ENCODE data around the gene CERT1.

CERT1 gene

DNA sequence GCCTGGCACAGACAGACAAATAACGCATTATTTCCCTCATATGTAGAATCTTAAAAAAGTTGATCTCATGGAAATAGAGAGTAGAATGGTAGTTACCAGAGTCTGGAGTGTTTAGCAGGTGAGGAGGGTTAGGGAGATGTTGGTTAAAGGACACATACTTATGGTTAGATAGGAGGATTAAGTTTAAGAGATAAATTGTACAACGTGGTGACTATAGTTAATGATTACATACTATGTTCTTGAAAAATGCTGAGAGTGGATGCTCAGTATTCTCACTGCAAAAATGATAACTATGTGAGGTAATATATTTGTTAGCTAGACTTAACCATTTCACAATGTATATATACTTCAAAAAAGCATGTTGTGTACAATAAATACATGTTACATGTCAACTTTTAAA, 38.0 kb downstream of the CERT1 start:
- DNase-seq (ENCODE audit: low spot score): no peak

DNA sequence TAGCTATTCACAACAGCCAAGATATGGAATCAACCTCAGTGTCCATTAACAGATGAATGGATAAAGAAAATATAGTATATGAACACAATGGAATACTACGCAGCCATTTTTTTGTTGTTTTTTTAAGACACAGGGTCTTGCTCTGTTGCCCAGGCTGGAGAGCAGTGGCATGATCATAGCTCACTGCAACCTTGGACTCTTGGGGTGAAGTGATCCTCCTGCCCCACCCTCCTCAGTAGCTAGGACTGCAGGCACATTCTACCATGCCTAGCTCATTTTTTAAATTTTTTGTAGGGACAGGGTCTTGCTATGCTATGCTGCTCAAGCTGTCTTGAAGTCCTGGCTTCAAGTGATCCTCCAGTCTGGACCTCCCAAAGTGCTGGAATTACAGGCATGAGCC, 38.5 kb downstream of the CERT1 start:
- DNase-seq (ENCODE audit: low spot score): no peak

DNA sequence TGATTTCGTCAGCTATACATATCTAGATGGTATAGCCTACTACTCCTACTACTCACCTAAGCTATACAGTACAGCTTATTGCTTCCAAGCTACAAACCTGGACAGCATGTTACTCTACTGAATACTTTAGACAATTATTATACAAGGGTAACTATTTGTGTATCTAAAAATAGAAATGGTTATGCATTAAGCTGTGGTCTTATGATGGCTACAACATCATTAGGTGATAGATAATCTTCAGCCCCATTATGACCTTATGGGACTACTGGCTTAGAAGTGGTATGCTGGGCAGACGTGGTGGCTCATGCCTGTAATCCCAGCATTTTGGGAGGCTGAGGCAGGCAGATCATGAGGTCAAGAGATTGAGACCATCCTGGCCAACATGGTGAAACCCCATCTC, 40.2 kb downstream of the CERT1 start:
- DNase-seq (ENCODE audit: low spot score): no peak

DNA sequence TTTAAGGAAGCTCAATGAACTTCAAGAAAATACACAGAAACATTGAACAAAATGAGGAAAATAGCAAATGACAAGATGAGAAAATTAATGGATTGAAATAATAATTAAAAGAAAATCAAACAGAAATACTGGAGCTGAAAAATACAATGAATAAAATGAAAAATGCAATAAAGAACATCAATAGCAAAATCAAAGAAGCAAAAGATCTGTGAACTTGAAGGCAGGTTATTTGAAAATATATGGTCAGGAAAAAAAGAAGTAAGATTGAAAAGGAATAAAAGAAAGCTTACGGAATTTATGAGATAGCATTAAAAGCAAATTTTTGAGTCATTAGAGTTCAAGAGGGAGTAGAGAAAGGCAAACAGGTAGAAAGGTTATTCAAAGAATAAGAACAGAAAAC, 42.4 kb downstream of the CERT1 start:
- no peak for DNase-seq (ENCODE audit: low spot score)

DNA sequence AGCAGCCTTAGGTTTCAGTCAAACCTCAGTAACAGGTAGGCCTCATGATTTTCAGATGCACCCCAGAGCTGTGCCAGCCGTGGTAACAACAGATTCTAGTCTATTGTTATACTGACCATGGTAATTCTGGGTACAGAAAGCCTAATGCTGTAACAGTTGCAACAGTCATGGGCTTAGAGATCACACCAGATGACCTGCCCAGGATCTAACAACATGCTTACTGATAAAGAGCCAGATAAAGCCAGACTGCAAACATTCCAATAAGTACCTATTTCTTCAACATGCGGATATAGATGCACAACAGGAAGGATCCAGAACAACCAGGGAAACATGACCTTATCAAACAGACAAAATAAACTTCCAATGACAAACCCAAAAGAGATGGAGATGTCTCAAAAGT, 42.8 kb downstream of the CERT1 start:
- no peak for DNase-seq (ENCODE audit: low spot score)

DNA sequence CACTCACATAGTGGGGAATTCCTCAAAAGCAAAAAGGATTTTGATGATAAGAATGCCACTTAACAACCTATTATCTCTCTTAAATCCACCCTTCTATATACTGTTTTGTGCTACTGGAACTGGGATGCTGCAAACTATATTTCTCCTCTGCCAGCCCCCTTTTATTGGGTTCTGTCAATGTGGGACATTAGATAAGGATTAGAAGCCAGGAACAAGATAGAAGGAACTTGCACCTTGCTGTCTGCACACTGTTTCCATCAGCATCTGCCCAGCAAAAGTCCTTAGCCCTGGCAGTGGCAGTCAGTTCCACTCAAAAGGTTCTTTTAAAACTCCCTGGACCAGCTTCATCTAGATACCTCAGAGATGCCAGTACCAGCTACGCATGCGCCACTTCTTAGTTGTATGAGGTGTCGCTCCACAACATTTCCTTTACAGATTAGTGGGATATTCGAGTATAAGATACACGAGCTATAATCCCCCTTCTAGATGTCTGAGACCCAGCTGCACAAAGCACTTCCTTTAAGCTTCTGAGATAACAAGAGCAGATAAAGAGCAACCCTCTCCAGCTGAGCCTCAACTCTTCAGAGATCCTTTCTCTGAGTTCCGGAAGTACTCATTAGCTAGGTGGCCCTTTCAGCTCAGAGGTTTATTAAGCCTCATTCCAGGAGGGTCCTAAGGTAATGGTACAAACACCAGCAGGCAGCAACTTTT, 45.3 kb downstream of the CERT1 start:
- DNase-seq (ENCODE audit: low spot score): no peak

DNA sequence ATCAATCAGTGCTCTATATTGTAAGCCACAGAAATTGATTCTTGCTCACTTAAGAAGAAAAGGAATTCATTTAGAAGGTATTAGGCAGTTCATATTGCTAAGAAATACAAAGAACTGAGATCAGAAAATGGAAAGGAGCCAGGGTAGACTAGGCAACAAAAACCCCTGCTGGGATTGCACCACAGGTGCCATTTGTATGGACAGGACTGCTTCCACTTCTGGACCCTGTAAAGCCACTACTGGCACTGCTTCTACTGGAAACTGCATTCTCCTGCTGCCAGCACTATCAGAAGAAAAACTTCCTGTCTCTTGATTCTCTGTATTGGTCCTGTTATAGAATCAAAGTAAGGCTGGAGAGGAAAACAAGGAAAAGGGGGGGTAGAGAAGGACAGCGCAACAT, 45.9 kb downstream of the CERT1 start:
- DNase-seq (ENCODE audit: low spot score): no peak

DNA sequence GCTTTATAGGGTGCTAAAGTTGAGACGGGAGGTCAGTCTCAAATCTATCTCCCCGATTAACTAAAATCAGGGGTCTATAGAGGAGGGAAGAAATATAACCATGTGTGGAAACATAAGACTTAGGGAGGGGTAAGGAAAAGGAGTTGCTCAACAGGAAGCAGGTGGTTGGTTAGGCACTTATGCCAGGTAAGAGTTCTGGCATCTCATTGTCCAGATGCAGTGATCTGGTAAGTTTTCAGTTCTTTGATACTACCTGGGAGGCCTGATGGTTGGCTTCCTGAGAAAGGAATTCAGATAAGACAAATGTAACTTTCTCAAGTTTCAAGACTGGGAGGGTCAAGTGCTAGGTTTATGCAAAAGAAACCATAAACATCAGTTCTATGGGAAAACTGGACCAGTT, 47.7 kb downstream of the CERT1 start:
- no peak for DNase-seq (ENCODE audit: low spot score)

DNA sequence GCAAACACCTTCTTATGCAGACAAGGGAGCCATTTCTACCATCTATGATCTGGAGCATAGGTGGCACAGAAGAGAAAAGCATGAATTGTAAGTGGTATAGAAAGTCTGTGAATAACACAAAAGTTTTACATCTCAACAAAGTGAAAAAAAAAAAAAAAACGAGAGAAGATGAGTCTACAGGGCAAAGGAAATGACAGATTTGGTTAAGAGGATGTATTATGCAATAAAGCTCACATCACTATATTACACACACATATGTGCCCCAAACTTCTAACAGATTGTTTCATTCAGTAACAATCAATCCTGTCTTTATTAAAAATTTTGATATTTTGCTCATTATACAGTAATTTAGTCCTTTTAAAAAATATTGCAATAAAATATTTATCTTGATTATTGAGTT, 49.8 kb downstream of the CERT1 start:
- peak; percentile 19 for DNase-seq (ENCODE audit: low spot score)

DNA sequence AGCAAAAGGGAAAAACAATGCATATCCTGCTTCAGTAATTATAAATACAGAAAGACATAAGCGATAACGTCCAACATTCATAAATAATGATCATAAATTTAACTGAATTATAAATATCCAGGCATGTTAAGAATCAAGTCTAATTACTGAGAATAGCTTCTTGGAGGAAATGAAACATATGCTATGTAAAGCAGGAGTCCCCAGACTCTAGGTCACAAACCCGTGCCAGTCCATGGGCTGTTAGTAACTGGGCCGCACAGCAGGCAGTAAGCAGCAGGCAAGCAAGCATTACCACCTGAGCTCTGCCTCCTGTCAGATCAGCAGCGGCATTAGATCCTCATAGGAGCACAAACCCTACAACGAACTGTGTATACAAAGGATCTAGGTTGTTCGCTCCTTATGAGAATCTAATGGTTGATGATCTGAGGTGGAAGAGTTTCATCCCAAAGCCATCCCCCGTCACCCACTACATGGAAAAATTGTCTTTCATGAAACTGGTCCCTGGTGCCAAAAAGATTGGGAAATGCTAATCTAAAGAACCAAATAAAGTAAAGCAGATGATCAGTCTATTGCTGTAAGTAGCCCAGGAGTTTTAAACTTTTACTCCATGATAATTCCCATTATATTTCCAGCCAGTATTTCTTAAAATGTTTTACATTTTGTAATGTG, 50.4 kb downstream of the CERT1 start:
- no peak for DNase-seq (ENCODE audit: low spot score)

DNA sequence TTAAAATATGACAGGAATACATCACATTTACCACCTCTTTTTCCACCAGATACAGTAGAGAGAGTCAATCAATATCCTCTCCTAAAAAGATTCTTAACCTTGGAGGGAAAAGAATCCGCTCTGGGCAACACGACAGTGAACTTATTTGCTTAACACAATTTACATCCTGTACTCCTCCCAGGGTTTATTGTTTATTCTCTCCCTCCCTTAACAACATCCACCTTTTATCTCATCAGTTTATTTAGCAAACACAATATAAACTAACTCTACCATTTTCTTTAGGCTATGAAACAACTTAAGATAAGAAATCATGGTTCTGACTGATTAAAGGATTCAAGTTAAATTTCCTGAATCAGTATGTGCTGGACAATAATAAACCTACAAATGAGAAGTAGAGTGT, 50.9 kb downstream of the CERT1 start:
- DNase-seq (ENCODE audit: low spot score): no peak

DNA sequence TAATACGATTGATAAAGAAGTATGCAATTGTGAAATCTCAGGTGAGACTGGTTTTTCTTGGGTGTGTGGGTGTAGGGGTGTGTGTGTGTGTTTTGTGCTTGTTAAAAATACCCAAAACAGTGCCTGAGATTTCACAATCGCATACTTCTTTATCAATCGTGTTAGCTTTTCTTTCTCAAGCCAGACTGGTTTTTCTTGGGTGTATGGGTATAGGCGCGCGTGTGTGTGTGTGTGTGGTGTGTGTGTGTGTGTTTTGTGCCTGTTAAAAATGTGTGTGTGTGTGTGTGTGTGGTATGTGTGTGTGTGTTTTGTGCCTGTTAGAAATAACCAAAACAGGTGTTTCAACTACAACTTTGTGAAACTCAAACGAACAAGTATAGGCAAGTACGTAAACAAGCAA, 53.7 kb downstream of the CERT1 start:
- DNase-seq (ENCODE audit: low spot score): no peak

DNA sequence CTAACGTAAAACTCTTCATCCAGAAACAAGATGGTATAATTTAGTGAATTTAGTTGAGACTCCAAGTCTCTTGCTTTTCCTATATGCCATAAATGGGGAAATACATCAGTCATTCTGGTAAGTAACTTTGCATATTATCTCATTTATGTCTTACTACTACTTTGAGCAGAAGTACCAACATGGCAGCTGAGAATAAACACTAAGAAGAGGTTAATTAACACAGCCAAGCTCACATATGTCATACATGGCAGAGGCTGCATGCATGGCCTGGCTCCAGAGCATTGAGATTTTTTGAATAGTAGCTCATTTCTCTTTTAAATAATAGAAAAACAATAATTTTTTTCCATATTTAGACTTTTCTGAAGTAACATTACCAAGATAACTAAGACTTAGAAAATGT, 54.3 kb downstream of the CERT1 start:
- no peak for DNase-seq (ENCODE audit: low spot score)

DNA sequence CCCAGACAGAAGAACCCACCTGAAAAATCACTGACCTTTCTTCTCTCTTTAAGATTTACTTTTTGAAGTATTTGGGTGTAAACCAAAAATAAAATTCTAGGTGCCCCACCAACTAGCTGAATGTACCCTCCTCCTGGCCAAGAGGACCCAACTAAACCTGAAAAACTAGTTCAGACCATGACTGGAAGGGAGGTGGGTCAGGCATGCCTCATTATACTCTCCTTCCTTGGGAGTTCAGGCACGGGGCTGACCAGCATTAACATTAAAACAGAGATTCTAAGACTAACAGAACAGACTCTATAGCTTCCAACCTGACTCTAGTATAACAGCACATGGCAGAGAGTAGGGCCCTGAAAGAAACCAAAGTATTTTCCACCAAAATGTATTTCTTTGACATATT, 61.4 kb downstream of the CERT1 start:
- no peak for DNase-seq (ENCODE audit: low spot score)

DNA sequence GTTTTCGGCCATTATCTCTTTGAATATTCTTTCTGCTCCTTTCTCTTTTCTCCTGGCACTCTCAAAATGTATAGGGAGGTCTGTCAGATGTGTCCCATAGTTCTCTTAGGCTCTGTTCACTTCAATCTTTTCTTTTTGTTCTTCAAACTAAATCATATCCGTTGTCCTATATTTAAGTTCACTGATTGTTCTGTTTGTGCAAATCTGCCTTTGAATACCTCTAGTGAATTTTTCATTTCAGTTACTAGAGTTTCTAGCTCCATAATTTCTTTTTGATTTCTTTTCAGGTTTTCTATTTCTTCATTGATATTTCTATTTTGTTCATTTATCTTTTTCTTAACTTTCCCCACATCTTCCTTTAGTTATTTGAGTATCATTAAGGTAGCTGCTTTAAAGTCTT, 65.4 kb downstream of the CERT1 start:
- DNase-seq (ENCODE audit: low spot score): no peak

DNA sequence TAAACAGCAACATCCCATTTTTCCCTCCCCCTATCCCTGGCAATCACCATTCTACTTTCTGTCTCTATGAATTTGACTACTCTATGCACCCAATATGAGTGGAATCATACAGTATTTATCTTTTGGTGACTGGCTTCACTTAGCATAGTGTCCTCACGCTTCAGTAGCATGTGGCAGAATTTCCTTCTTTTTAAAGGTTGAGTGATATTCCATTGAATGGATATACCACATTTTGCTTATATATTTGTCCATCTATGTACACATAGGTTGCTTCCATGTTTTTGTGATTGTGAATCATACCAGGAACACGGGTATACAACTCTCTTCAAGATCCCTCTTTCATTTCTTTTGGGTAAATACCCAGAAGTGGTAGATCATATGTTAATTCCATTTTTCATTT, 69.9 kb downstream of the CERT1 start:
- DNase-seq (ENCODE audit: low spot score): no peak

DNA sequence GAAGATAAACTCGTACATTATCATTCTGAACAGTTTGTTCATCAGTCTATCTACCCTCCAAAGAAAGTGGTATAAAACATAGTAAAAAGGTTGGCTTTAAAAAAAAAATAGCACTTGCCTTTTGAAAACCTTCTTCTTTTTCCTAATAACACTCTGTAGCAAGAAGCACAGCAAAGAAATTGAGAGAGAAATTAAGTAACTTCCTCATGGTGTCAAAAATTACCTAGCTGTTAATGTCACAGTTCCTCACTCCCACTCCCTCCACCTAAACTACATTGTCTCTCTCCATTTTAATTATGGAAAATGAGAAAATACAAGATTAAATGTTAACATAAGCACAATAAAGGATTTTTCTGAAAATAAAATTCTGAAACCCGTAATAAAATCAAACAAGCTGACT, 72.2 kb downstream of the CERT1 start:
- no peak for DNase-seq (ENCODE audit: low spot score)

DNA sequence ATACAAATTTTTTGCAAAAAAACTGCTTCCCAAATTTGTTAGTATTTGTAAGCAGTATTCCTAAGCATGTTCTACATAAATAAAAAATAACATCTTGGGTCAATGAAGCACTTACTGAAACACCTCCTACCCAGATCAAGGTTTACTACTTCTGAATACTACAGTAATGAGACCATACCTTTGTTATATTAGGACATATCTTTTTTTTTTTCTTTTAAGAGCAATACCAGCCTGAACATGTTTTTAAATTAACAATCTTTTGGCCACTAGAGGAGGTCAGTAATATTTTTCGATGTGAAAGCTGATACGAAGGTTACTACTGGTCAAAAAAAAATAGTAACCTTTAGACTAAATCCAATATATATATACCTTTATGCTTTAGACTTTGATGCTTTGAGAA, 72.7 kb downstream of the CERT1 start:
- DNase-seq (ENCODE audit: low spot score): no peak

DNA sequence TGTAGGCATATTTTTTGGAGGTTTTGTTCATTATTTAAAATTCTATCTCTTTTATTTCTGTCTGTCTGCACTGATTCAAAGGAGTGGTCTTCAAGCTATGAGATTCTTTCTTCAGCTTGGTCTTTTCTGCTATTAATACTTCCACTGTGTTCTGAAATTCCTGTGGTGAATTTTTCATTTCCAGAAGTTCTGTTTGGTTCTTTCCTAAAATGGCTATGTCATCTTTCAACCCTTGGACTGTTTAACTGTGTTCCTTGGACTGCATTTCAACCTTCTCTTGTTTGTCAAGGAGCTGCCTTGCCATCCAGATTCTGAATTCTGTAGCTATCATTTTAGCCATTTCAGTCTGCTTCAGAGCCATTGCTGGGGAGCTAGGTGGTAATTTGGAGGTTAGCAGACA, 76.3 kb downstream of the CERT1 start:
- no peak for DNase-seq (ENCODE audit: low spot score)

DNA sequence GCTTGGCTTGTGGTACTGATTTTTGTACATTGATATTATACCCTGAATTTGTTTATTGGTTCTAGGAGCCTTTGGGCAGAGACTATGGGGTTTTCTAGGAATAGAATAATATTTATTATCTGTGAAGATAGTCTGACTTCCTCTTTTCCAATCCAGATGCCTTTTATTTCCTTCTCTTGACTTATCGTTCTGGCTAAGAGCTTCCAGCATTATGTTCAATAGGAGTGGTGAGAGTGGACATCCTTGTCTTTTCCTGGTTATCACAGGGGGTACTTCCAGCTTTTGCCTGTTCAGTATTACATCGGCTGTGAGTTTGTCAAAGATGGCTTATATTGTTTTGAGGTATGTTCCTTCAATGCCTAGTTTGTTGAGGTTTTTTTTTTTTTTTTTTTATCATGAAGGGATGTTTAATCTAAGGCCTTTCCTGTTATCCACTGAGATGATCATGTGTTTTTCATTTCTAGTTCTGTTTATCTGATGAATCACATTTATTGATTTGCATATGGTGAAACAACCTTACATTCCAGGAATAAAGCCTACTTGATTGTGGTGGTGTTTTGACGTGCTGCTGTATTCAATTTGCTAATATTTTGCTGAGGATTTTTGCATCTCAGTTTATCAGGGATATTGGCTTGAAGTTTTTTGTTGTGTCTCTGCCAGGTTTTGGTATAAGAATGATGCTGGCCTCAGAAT, 77.5 kb downstream of the CERT1 start:
- no peak for DNase-seq (ENCODE audit: low spot score)

DNA sequence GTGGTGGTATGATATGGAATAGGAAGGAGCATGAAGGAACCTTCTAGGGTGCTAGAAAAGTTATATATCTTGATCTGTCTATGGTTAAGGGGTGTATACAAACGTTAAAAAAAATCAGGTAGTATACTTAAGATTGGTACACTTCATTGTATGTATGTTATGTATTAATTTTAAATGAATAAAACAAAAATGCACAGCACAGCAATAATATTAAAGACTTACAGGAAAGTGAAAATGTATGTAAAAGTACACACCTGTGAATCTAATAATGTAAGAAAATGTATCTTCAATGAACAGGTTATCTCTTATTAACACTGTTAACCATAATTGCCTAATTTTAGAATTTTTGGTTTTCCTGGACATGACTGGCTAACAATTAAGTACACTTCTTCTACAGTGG, 97.2 kb downstream of the CERT1 start:
- no peak for DNase-seq (ENCODE audit: low spot score)

DNA sequence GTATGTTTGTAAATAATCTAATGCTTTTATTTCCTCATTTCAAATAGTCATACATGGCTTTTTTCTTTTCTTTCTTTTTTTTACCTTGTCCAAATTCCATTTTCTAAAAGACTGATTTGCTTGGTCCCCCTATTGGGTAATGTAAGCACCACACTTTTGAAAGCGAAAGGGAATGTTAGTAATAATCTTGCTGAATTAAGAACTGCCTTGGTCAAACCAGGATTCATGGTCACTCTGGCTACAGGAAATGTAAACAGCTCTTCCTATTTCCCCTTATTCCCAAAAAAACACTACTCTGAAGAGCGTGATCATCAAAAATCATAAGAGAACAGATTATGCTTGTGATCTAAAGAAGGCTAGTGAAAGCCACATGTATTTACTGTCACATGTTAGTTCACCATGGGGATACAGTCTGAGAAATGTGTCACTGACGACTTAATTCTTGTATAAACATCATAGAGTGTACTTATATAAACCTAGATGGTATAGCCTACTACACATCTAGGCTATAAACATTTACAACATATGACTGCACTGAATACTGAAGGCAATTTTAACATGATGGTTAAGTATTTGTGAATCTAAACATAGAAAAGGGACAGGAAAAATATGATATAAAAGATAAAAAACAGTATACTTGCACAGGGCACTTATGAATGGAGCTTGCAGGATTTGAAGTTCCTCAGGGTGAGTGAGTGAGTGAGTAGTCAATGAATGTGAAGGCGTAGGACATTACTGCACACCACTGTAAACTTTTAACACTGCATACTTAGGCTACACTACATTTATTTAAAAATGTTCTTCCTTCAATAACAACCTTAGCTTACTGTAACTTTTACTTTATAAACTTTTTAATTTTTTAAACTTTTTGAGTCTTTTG, 99.1 kb downstream of the CERT1 start:
- DNase-seq (ENCODE audit: low spot score): no peak

DNA sequence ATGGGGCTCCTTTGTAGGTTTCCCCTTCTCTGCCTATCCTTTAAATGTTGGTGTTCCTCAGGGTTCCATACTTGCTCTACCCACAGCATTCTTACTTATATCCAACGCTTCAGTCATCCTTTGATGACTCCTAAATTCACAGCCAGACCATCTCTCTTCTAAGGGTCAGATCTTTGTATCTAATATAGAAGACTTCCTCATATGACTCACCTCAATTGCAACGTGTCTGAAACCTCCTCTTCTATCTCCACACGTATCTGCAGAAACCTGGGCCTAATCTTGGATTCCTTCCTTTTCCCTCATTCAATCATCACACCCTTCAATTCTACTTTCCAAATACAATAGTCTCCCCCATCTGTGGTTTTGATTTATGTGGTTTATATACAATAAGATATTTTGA, 106.1 kb downstream of the CERT1 start:
- DNase-seq (ENCODE audit: low spot score): no peak

All from activated CD4-positive, alpha-beta T cell treated with anti-CD3 and anti-CD28 coated beads, Interleukin-2, Interleukin-4, amounts not matched to agents 100 ng/mL and 50 ng/mL, durations not matched to agents 16 hours and 8 hours (primary cell).